ENCODE measurements around the gene ADAM33.

Gene ADAM33

DNA sequence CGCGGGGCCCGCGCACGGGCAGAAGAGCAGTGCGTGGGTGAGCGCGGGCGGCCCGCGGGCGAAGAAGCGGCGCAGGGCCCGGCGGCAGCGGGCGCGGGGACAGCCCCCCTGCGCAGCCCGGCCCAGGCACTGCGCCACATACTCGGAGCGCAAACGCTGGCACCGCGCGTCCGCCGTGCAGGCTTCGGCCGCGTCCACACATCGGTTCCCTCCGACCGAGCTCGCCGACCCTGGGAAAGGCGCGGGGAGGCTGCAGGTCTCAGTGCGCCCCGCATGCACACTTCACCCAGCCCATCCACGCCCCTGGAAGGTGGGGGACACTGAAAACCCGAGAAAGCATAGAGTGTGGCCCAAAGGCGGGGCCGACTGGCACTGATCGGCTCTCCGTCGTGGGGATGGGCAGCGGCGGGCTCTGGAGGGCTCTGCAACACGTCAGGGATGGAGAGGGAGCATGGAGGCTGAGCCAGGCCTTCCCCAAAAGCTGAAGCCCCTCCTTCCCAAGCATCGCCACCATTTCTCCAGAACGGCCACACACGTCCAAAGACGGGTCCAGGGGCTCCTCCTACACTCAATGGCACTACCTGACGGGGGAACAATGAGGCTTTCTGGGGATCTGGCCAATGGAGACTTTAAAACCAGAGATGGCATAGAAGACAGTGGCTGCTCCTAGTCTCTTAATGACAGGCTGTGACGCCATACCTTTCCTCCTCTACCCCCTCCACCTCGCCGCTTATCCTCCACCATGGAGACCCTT is 20.6 kb downstream of the ADAM33 start:
- TF ChIP-seq CTCF (IDR thresholded peaks at IDR 0.05; ENCODE audit: extremely low read depth, insufficient read depth, missing control alignments), result no peak
- in situ Hi-C loops (cut with MboI; ENCODE audit: low pct_unique_long_range_greater_than_20kb, low sequenced_read_pairs, unreplicated experiment), result no loop called here
- DNase-seq (ENCODE audit: low spot score), result no peak

DNA sequence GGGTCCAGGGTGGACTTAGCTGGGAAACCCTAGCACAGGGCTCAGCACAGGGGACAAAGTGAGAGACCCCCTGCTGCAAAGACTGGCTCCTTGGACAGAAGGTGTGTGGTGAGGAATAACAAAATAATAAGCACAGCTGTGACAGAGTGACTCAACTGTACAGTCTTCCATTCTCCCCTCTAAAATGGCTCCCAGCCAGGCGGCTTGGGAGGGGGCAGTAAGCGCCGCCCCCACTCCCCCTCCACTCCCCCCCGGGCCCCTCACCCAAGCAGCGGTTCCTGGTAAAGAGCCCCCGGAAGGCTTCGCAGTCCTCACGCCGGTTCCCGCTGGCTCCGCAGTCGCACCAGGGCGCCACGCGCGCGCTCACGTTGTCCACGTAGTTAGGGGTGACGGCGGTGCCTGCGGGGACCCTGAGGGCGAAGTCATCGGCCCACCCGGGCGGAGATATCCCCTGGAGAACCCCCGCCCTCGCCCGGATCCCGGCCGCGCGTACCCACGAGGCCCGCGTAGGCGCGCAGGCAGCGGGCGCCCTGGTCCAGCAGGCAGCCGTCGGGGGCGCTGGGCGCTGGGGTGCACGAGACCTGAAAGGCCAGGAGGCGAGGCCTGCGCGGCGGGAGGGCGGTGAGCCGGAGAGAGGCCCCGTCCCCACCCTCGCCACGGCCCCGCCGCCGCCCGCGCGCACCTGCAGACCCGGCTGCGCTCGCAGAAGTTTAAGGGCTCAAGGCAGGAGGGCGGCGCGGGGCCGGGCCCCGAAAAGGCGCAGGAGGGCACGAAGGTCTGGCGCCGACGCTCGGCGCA is 21.3 kb downstream of the ADAM33 start:
- in situ Hi-C loops (cut with MboI; ENCODE audit: low pct_unique_long_range_greater_than_20kb, low sequenced_read_pairs, unreplicated experiment), result no loop called here
- no peak for DNase-seq (ENCODE audit: low spot score)
- no peak for TF ChIP-seq CTCF (IDR thresholded peaks at IDR 0.05; ENCODE audit: extremely low read depth, insufficient read depth, missing control alignments)

DNA sequence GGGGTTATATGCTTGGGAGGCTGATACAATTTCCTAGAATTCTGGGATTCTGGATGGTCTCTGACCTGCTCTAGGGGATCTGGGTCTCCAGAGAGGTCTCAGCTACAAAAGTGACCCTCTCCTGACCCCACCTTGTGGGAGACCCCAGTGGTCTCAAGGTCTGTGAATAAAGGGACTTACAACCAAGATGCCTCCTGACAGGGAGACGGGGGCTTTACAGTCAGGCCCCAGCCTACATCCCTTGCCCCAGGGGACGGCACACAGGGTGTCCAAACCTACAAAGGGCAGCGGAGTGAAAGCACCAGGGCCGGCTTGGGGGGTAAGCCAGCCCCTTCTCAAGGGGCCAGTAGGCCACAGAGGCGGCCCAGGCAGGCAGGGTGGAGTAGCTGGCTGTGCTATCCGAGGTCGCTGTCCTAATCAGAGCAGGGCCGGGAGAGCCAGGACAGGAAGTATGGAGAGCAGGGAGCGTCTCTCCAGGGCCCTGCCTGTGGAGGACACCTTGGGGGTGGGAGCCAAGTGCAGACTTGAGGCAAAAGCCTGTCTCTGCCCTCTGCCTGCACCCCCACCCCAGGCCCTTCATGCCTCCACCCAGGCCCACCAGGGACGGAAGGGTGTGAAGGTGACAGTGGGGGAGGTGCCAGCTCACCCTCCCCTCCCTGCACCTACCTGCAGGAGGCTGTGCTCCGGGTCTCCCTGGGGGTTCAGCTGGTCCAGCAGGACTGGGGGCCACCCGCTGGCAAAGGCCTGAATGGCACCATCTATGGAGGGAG is 22.1 kb downstream of the ADAM33 start:
- TF ChIP-seq CTCF (IDR thresholded peaks at IDR 0.05; ENCODE audit: extremely low read depth, insufficient read depth, missing control alignments), result peak; percentile 10
- in situ Hi-C loops (cut with MboI; ENCODE audit: low pct_unique_long_range_greater_than_20kb, low sequenced_read_pairs, unreplicated experiment), result no loop called here

DNA sequence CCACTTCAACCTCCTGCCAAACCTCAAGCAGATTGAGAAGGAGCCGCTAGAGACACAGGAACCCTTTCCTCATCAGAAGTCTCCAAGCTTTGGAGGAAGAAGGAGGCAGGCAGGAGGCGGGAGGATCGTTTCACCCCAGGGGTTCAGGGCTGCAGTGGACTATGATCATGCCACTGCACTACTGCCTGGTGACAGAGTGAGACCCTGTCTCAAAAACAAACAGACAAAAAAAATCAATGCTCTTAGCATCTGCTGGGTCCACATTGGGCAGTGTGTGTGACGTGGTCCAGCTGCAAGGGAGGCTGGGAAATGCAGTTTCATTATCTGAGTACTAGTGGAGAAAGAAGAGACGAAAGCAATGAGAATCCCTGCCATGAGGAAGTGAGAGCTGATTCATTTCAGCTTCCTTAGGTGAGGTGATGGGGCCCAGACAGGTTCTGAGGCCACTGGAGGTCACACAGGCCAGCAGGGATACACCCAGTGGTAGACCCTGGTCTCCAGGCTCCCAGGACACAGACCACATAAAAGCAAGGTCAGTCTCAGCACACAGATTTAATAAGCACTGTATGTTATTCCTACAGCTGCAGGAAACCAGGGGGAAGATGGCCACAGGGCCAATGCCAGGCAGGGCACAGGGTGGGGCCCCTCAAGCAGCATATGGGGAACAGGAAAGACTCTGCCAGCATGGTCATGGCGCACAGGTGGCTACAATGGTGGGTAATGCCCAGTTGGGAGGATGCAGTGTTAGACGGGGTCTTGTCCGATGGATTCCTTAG is 22.9 kb downstream of the ADAM33 start:
- TF ChIP-seq CTCF (IDR thresholded peaks at IDR 0.05; ENCODE audit: extremely low read depth, insufficient read depth, missing control alignments), result no peak
- in situ Hi-C loops (cut with MboI; ENCODE audit: low pct_unique_long_range_greater_than_20kb, low sequenced_read_pairs, unreplicated experiment), result no loop called here
- DNase-seq (ENCODE audit: low spot score), result peak; percentile 89

More for the DNA sequence above, 22.1 kb downstream of the ADAM33 start:
- no peak for DNase-seq (ENCODE audit: low spot score)

GRCh38 chr20:3658019-3658715 is 23.6 kb downstream of the ADAM33 start:
- no peak for DNase-seq (ENCODE audit: low spot score)
- TF ChIP-seq CTCF (IDR thresholded peaks at IDR 0.05; ENCODE audit: extremely low read depth, insufficient read depth, missing control alignments), result no peak
- in situ Hi-C loops (cut with MboI; ENCODE audit: low pct_unique_long_range_greater_than_20kb, low sequenced_read_pairs, unreplicated experiment), result no loop called here
